ENCODE measurements around the gene CCDC88A.

CCDC88A gene

GRCh38 chr2:55345064-55345463 lies 74.6 kb downstream of the CCDC88A start:
- H3K4me3 Mint-ChIP-seq: no peak overlapping the region
- no peaks in the 10 kb centered on the region for H3K9me3 Mint-ChIP-seq
- H3K27me3 Mint-ChIP-seq: no peaks in the 10 kb centered on the region
- peaks cover 66% of the 10 kb centered on the region for H3K36me3 Mint-ChIP-seq (ENCODE audit: low read depth)
- no peaks in the 10 kb centered on the region for H3K4me1 Mint-ChIP-seq (ENCODE audit: low read depth)
- intact Hi-C loops (cut with micrococcal nuclease): loop anchor here (10.0 kb wide), 1 partner anchor 50 kb away; no protein-coding TSS in a partner anchor
- no peak overlapping the region for H3K27ac Mint-ChIP-seq

- no peak overlapping the region for H3K27ac Mint-ChIP-seq
Observed at GRCh38 chr2:55338268-55338667, 81.4 kb downstream of the CCDC88A start.

DNA sequence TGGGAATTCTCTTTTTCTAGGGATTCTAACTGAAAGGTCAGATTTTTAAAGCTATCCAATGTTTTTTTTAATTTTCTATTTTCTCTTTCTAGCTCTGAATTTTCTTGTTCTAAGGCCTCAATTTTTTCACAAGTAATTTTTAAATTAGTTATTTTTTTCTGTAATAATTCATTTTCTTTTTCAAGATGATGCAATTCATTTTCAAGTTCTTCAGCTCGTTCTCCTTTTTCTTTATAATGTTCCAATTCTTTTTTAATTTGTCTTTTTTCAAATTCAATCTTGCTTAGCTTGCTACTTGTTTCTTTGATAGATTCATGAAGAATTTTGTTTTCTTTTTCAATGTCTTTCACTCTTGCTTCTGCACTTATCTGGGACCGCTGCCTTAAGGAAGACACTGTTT lies 84.9 kb downstream of the CCDC88A start:
- Mint-ChIP-seq H3K36me3 (ENCODE audit: low read depth) (peaks cover 74% of the 10 kb centered on the region), H3K9me3 (no peaks in the 10 kb centered on the region), H3K27me3 (no peaks in the 10 kb centered on the region), H3K4me1 (ENCODE audit: low read depth) (no peaks in the 10 kb centered on the region), H3K27ac (no peak overlapping the region), H3K4me3 (no peak overlapping the region)
- intact Hi-C loops (cut with micrococcal nuclease): loop anchor here (10.0 kb wide), 1 partner anchor 240 kb away; no protein-coding TSS in a partner anchor

More at GRCh38 chr2:55338268-55338667, 81.4 kb downstream of the CCDC88A start:
- Mint-ChIP-seq H3K36me3 (ENCODE audit: low read depth) (peaks cover 70% of the 10 kb centered on the region), H3K9me3 (no peaks in the 10 kb centered on the region), H3K4me1 (ENCODE audit: low read depth) (no peaks in the 10 kb centered on the region), H3K27me3 (no peaks in the 10 kb centered on the region), H3K4me3 (no peak overlapping the region)
- intact Hi-C loops (cut with micrococcal nuclease): loop anchor here (10.0 kb wide), 1 partner anchor 237 kb away; no protein-coding TSS in a partner anchor

DNA sequence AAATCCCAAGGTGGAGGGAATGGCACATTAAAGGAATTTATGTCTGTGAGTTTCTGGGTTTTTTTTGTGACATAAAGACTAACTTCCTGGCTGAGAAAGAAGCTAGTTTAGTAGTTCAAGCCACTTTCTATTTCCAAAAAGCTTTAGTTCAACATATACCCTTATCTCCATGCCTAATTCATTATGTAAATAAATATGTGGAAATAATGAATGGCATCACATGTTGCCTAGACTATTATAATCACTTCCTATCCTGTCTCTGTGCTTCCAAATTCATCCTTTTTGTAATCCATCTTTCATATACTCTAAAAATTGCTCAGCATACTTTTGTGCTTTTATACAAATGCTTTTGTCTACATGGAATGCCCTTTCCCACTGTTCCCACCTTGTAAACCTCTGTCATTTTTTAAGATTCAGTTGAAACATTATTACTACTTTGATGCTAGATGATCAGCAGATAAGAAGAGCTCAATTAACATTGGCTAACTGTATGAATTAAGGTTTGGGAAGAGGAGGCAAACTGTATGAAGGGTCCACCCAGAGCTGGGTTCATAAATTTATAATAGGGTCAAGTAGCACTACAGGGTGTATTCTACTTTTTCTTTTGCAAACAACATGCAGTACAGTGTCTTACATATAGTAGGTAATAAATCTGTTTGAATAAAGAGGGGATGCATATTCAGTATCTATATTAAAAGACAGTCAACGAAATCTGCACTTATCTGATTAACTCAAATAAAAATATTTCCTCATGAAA lies 88.9 kb downstream of the CCDC88A start:
- Mint-ChIP-seq H3K36me3 (ENCODE audit: low read depth) (peaks cover 87% of the 10 kb centered on the region), H3K4me1 (ENCODE audit: low read depth) (no peaks in the 10 kb centered on the region), H3K4me3 (no peak overlapping the region), H3K9me3 (no peaks in the 10 kb centered on the region), H3K27me3 (no peaks in the 10 kb centered on the region), H3K27ac (no peak overlapping the region)
- intact Hi-C loops (cut with micrococcal nuclease): loop anchor here (10.0 kb wide), 1 partner anchor 244 kb away; no protein-coding TSS in a partner anchor

GRCh38 chr2:55327470-55328230 lies 92.0 kb downstream of the CCDC88A start:
- intact Hi-C loops (cut with micrococcal nuclease): no loop called here
- no peaks in the 10 kb centered on the region for H3K9me3 Mint-ChIP-seq
- peaks cover 90% of the 10 kb centered on the region for H3K36me3 Mint-ChIP-seq (ENCODE audit: low read depth)
- H3K4me3 Mint-ChIP-seq: no peak overlapping the region
- no peak overlapping the region for H3K27ac Mint-ChIP-seq
- no peaks in the 10 kb centered on the region for H3K4me1 Mint-ChIP-seq (ENCODE audit: low read depth)
- no peaks in the 10 kb centered on the region for H3K27me3 Mint-ChIP-seq

- Mint-ChIP-seq H3K27me3 (no peaks in the 10 kb centered on the region), H3K36me3 (ENCODE audit: low read depth) (peaks cover 82% of the 10 kb centered on the region), H3K4me1 (ENCODE audit: low read depth) (no peaks in the 10 kb centered on the region), H3K27ac (no peak overlapping the region), H3K9me3 (no peaks in the 10 kb centered on the region), H3K4me3 (no peak overlapping the region)
- intact Hi-C loops (cut with micrococcal nuclease): no loop called here
Observed at GRCh38 chr2:55314985-55315384, 104.7 kb downstream of the CCDC88A start.

- Mint-ChIP-seq H3K27me3 (no peaks in the 10 kb centered on the region), H3K27ac (no peak overlapping the region), H3K9me3 (no peaks in the 10 kb centered on the region), H3K4me3 (no peak overlapping the region), H3K36me3 (ENCODE audit: low read depth) (peaks cover 85% of the 10 kb centered on the region), H3K4me1 (ENCODE audit: low read depth) (no peaks in the 10 kb centered on the region)
- intact Hi-C loops (cut with micrococcal nuclease): no loop called here
Observed at GRCh38 chr2:55311444-55311870, 108.2 kb downstream of the CCDC88A start.

GRCh38 chr2:55309446-55309845 lies 110.2 kb downstream of the CCDC88A start:
- Mint-ChIP-seq H3K4me1 (ENCODE audit: low read depth) (no peaks in the 10 kb centered on the region), H3K9me3 (no peaks in the 10 kb centered on the region), H3K4me3 (no peak overlapping the region), H3K27me3 (no peaks in the 10 kb centered on the region), H3K36me3 (ENCODE audit: low read depth) (peaks cover 84% of the 10 kb centered on the region), H3K27ac (no peak overlapping the region)
- intact Hi-C loops (cut with micrococcal nuclease): no loop called here

- H3K27me3 Mint-ChIP-seq: no peaks in the 10 kb centered on the region
- no peaks in the 10 kb centered on the region for H3K4me1 Mint-ChIP-seq (ENCODE audit: low read depth)
- H3K36me3 Mint-ChIP-seq (ENCODE audit: low read depth): peaks cover 85% of the 10 kb centered on the region
- H3K4me3 Mint-ChIP-seq: no peak overlapping the region
- no peaks in the 10 kb centered on the region for H3K9me3 Mint-ChIP-seq
- intact Hi-C loops (cut with micrococcal nuclease): no loop called here
- no peak overlapping the region for H3K27ac Mint-ChIP-seq
Observed at GRCh38 chr2:55302241-55302640, 117.4 kb downstream of the CCDC88A start.

- Mint-ChIP-seq H3K4me3 (no peak overlapping the region), H3K27me3 (no peaks in the 10 kb centered on the region), H3K36me3 (ENCODE audit: low read depth) (peaks cover 77% of the 10 kb centered on the region), H3K9me3 (no peaks in the 10 kb centered on the region), H3K4me1 (ENCODE audit: low read depth) (no peaks in the 10 kb centered on the region), H3K27ac (no peak overlapping the region)
- intact Hi-C loops (cut with micrococcal nuclease): no loop called here
Observed at GRCh38 chr2:55301277-55301676, 118.4 kb downstream of the CCDC88A start.

GRCh38 chr2:55296393-55296792 lies 123.3 kb downstream of the CCDC88A start:
- H3K9me3 Mint-ChIP-seq: no peaks in the 10 kb centered on the region
- H3K36me3 Mint-ChIP-seq (ENCODE audit: low read depth): peaks cover 67% of the 10 kb centered on the region
- H3K27ac Mint-ChIP-seq: no peak overlapping the region
- H3K27me3 Mint-ChIP-seq: no peaks in the 10 kb centered on the region
- intact Hi-C loops (cut with micrococcal nuclease): loop anchor here (10.0 kb wide), 1 partner anchor 48 kb away; no protein-coding TSS in a partner anchor
- no peaks in the 10 kb centered on the region for H3K4me1 Mint-ChIP-seq (ENCODE audit: low read depth)
- no peak overlapping the region for H3K4me3 Mint-ChIP-seq

DNA sequence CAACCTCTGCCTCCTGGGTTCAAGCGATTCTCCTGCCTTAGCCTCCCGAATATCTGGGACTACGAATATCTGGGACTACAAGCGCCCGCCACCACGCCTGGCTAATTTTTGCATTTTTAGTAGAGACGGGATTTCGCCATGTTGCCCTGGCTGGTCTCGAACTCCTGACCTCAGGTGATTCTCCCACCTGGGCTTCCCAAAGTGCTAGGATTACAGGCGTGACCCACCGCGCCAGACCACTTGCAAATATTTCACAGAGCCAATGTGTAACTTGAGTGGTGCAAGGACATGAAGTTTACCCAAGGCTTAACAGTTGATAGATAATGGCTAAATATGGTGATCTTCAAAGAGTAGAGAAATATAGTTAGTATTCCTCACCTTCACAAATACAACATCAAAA lies 136.6 kb downstream of the CCDC88A start:
- Mint-ChIP-seq H3K4me1 (ENCODE audit: low read depth) (peaks cover 6% of the 10 kb centered on the region), H3K27ac (no peak overlapping the region)

GRCh38 chr2:55282110-55282917 lies 137.3 kb downstream of the CCDC88A start:
- peaks cover 6% of the 10 kb centered on the region for H3K4me1 Mint-ChIP-seq (ENCODE audit: low read depth)
- peaks cover 30% of the 10 kb centered on the region for H3K36me3 Mint-ChIP-seq (ENCODE audit: low read depth)
- peak overlapping the region; percentile 97 for H3K27ac Mint-ChIP-seq
- H3K27me3 Mint-ChIP-seq: no peaks in the 10 kb centered on the region
- no peaks in the 10 kb centered on the region for H3K9me3 Mint-ChIP-seq
- peak overlapping the region; percentile 80 for H3K4me3 Mint-ChIP-seq
- intact Hi-C loops (cut with micrococcal nuclease): loop anchor here (1.0 kb wide), 1 partner anchor 13 kb away; the partner anchor contains the start of gene MTIF2

More for the DNA sequence above, 136.6 kb downstream of the CCDC88A start:
- H3K9me3 Mint-ChIP-seq: no peaks in the 10 kb centered on the region
- H3K4me3 Mint-ChIP-seq: no peak overlapping the region
- H3K36me3 Mint-ChIP-seq (ENCODE audit: low read depth): peaks cover 31% of the 10 kb centered on the region
- no peaks in the 10 kb centered on the region for H3K27me3 Mint-ChIP-seq
- intact Hi-C loops (cut with micrococcal nuclease): no loop called here

Data from dendritic cell treated with granulocyte-macrophage colony-stimulating factor and Interleukin-4, amounts not matched to agents 40 ng/mL and 50 ng/mL, for 4 days (primary cell).